Measurements from ENCODE around the gene SLC45A1. TPM values are rescaled to one million over a fixed set of nuclear protein-coding genes. Genes with fewer than 3 reads are reported as not detected.
A peak's percentile ranks its signal among the peaks of the same experiment; 100 is the strongest.

The SLC45A1 gene
- total and polyA plus RNA-seq, 4 donors: 4.4 to 8.7 (median 6.7) TPM

DNA sequence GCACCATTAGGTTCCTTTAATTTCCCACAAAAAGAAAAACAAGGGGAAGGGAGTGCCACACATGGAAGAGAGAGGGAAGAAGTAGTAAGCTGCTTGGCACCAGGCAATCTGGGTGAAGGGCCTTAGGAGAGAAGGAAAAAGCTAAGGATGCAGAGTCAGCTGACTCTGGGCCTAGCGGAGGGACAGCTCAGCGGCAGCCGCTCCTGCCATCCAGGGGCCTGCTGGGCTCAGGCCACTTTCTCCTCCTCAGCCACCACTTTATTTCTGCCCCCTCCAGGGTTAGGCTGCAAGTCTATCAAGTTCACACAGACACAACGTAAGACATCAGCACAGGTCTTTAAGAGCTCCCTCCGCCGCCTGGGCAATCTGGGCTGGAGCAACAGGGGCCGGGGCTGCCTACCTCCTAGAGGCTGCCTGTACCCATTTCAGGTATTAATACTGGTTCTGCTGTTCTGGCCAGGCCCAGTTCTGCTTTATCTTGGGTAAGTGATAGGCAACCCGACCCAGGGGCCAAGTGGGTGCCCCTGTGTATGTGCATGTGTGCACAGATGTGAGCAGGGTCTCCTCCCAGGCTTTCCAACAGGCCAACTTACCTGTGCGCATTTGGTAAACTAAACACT is 53.6 kb downstream of the SLC45A1 start:
- intact Hi-C loops (cut with DNase I): loop anchor here (5.0 to 10.0 kb wide), 3 partner anchors 36 to 153 kb away; no protein-coding TSS in a partner anchor

DNA sequence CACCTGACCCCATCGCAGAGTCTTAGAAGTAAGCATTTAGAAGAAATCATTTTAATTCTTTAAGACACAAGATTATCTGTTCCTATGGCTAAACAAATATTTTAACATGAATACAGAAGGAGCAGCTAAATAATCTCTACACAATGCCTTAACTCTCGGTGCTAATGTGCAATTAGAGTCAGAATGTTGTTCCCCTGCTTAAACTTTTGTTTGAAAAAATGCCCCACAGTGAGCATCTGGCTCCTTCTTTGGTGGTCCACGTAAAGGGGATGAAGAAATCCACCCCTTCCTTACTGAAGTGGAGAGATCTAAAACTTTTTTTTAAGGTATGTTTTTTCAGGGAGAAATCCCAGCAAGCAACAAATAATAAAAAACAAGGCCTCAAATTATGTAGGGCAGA is 55.2 kb downstream of the SLC45A1 start:
- no peaks in the 10 kb centered on the region for H3K36me3 ChIP-seq (ENCODE audit: control insufficient read depth in 1 of 2, insufficient read depth in 2 of 2, low read length in 1 of 2)
- H3K9me3 ChIP-seq (ENCODE audit: control insufficient read depth, low read length): no peaks in the 10 kb centered on the region
- H3K4me3 ChIP-seq (ENCODE audit: low read length in 2 of 2): no peak overlapping the region
- intact Hi-C loops (cut with DNase I): loop anchor here (5.0 to 10.0 kb wide), 3 partner anchors 34 to 152 kb away; no protein-coding TSS in a partner anchor
- 43 to 44% methylated on average over 3 of the region's 3 CpGs for WGBS, 2 donors
- ATAC-seq (ENCODE audit: low FRiP score) (no peak), DNase-seq (no peak)
- H3K27me3 ChIP-seq (ENCODE audit: control insufficient read depth in 1 of 2, insufficient read depth in 2 of 2, low read length in 1 of 2): no peaks in the 10 kb centered on the region
- peak overlapping the region; percentile 72 to 98 for H3K27ac ChIP-seq (ENCODE audit: low read depth in 1 of 2, low read length in 2 of 2)
- peaks cover 6 to 7% of the 10 kb centered on the region in 2 donors for H3K4me1 ChIP-seq (ENCODE audit: control insufficient read depth in 1 of 2, insufficient read depth in 2 of 2, low read length in 2 of 2)

More for the DNA sequence above, 53.6 kb downstream of the SLC45A1 start:
- WGBS, 2 donors: 55 to 56% methylated on average over 9 of the region's 9 CpGs
- DNase-seq (peak in 1 of 2 donors; percentile 65), ATAC-seq (ENCODE audit: low FRiP score) (no peak)
- Histone ChIP-seq H3K27me3 (ENCODE audit: control insufficient read depth in 1 of 2, insufficient read depth in 2 of 2, low read length in 1 of 2) (no peaks in the 10 kb centered on the region), H3K9me3 (ENCODE audit: control insufficient read depth, low read length) (no peaks in the 10 kb centered on the region), H3K4me3 (ENCODE audit: low read length in 2 of 2) (no peak overlapping the region), H3K36me3 (ENCODE audit: control insufficient read depth in 1 of 2, insufficient read depth in 2 of 2, low read length in 1 of 2) (no peaks in the 10 kb centered on the region), H3K27ac (ENCODE audit: low read depth in 1 of 2, low read length in 2 of 2) (peak overlapping the region; percentile 50 to 86), H3K4me1 (ENCODE audit: control insufficient read depth in 1 of 2, insufficient read depth in 2 of 2, low read length in 2 of 2) (peaks cover 7 to 9% of the 10 kb centered on the region in 2 donors)

DNA sequence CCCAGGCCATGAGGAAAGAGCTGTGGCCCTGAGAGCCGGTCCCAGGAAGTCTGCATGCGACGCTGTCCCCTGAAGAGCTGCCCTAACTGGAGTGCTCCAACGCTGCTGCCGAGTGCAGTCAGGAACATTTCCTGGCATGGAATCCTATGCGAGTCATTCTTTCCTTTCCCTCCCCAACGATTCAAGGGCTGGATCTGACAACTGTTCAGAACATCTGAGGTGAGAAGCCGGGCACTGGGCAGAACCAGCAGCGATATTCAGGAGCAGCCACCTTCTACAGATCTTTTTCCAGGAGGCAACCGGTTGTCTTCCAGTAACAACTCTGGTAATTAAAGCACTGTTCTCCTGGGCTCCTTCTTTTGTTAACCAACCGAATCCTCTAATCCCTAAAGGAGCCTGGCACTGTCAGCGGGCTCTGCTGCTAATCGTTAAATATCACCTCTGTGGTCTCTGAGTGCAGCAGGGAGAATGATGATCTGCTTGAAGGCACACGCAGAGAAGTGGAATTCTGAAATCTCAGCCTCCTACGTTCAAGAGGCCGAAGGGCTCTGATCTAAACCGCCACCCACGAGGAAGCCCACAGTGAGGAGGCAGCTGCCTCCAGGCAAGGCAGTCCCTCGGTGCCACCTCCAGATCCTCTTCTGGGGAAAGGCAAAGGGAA is 55.8 kb downstream of the SLC45A1 start:
- no peaks in the 10 kb centered on the region for H3K27me3 ChIP-seq (ENCODE audit: control insufficient read depth in 1 of 2, insufficient read depth in 2 of 2, low read length in 1 of 2)
- ATAC-seq (ENCODE audit: low FRiP score) (peak; percentile 90), DNase-seq (peak; percentile 77 to 87)
- H3K9me3 ChIP-seq (ENCODE audit: control insufficient read depth, low read length): no peaks in the 10 kb centered on the region
- 6% methylated on average over 19 of the region's 19 CpGs for WGBS, 2 donors
- intact Hi-C loops (cut with DNase I): loop anchor here (5.0 to 10.0 kb wide), 3 partner anchors 34 to 151 kb away; no protein-coding TSS in a partner anchor
- peak overlapping the region; percentile 89 to 98 for H3K27ac ChIP-seq (ENCODE audit: low read depth in 1 of 2, low read length in 2 of 2)
- no peaks in the 10 kb centered on the region for H3K36me3 ChIP-seq (ENCODE audit: control insufficient read depth in 1 of 2, insufficient read depth in 2 of 2, low read length in 1 of 2)
- peaks cover 6 to 7% of the 10 kb centered on the region in 2 donors for H3K4me1 ChIP-seq (ENCODE audit: control insufficient read depth in 1 of 2, insufficient read depth in 2 of 2, low read length in 2 of 2)
- no peak overlapping the region for H3K4me3 ChIP-seq (ENCODE audit: low read length in 2 of 2)

DNA sequence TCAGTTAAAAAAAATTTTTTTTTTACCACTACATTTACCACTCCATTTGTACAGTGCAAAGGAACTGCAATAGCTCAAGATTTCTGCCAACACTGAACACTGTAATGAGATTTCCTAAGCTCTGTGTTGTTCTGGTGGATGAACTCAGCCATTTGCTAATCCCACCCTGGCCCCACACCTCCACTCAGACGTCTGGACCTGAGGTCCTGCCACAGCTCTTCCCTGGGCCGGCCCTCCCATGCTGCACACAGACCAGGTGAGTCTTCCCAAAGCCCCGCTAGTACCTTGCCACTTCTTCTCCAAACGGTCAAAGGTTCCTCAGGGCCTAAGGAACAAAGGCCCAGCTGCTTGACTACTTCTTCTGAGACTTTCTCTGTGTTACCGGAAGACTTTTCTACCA is 56.4 kb downstream of the SLC45A1 start:
- H3K4me1 ChIP-seq (ENCODE audit: control insufficient read depth in 1 of 2, insufficient read depth in 2 of 2, low read length in 2 of 2): peaks cover 6 to 7% of the 10 kb centered on the region in 2 donors
- H3K36me3 ChIP-seq (ENCODE audit: control insufficient read depth in 1 of 2, insufficient read depth in 2 of 2, low read length in 1 of 2): no peaks in the 10 kb centered on the region
- ATAC-seq (ENCODE audit: low FRiP score) (peak; percentile 13), DNase-seq (peak in 1 of 2 donors; percentile 67)
- no peaks in the 10 kb centered on the region for H3K27me3 ChIP-seq (ENCODE audit: control insufficient read depth in 1 of 2, insufficient read depth in 2 of 2, low read length in 1 of 2)
- H3K27ac ChIP-seq (ENCODE audit: low read depth in 1 of 2, low read length in 2 of 2): peak overlapping the region; percentile 46 to 89
- 75 to 79% methylated on average over 5 of the region's 5 CpGs for WGBS, 2 donors
- no peak overlapping the region for H3K4me3 ChIP-seq (ENCODE audit: low read length in 2 of 2)
- intact Hi-C loops (cut with DNase I): loop anchor here (5.0 to 10.0 kb wide), 3 partner anchors 33 to 150 kb away; no protein-coding TSS in a partner anchor
- no peaks in the 10 kb centered on the region for H3K9me3 ChIP-seq (ENCODE audit: control insufficient read depth, low read length)

DNA sequence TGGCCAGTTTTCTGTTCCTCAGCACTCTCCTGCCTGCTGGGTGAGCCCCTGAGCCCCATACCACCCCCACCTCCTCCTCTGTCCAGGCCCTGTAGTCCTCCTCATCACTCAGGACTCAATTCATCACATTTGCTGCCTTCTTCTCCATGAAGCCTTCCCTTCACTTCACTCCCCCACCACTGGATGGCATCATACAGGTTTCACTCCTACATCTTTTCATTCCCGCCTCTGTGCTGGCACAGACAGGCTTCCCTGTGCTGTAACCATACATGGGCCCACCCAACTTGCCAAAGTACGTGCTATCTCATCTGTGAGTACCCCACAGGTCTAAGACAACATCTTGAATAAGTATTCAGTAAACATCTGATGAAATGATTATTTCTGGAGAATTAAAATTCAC is 56.9 kb downstream of the SLC45A1 start:
- DNase-seq (no peak), ATAC-seq (ENCODE audit: low FRiP score) (no peak)
- 83 to 85% methylated on average over 2 of the region's 2 CpGs for WGBS, 2 donors
- peaks cover 6 to 7% of the 10 kb centered on the region in 2 donors for H3K4me1 ChIP-seq (ENCODE audit: control insufficient read depth in 1 of 2, insufficient read depth in 2 of 2, low read length in 2 of 2)
- intact Hi-C loops (cut with DNase I): loop anchor here (5.0 to 10.0 kb wide), 3 partner anchors 32 to 150 kb away; no protein-coding TSS in a partner anchor
- H3K9me3 ChIP-seq (ENCODE audit: control insufficient read depth, low read length): no peaks in the 10 kb centered on the region
- no peaks in the 10 kb centered on the region for H3K27me3 ChIP-seq (ENCODE audit: control insufficient read depth in 1 of 2, insufficient read depth in 2 of 2, low read length in 1 of 2)
- H3K27ac ChIP-seq (ENCODE audit: low read depth in 1 of 2, low read length in 2 of 2): peak overlapping the region; percentile 46 to 89
- H3K4me3 ChIP-seq (ENCODE audit: low read length in 2 of 2): no peak overlapping the region
- H3K36me3 ChIP-seq (ENCODE audit: control insufficient read depth in 1 of 2, insufficient read depth in 2 of 2, low read length in 1 of 2): no peaks in the 10 kb centered on the region

DNA sequence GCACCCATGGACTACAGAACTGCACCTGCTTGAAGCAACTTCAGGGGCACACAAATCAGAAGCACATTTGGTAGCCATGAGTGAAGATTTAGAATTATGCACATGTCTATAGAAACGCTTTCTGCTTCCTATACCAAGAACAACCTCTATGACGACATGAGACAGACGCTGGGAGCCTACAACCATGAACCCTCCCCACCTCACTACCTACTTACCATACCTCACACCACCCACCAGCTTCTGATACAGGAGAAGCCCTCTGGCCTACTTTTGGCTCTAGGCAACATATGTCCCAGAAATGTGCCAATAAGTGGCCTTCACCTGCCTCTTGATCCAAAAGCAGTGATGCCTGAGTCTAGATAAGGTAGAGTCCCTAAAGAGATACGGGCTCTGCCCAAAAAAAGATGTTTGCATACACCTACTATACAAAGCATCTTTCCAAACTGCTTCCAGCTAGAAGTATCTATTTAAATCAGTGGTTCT is 58.5 kb downstream of the SLC45A1 start:
- 72 to 87% methylated on average over 4 of the region's 4 CpGs for WGBS, 2 donors
- Histone ChIP-seq H3K27ac (ENCODE audit: low read depth in 1 of 2, low read length in 2 of 2) (no peak overlapping the region), H3K27me3 (ENCODE audit: control insufficient read depth in 1 of 2, insufficient read depth in 2 of 2, low read length in 1 of 2) (no peaks in the 10 kb centered on the region), H3K9me3 (ENCODE audit: control insufficient read depth, low read length) (no peaks in the 10 kb centered on the region), H3K36me3 (ENCODE audit: control insufficient read depth in 1 of 2, insufficient read depth in 2 of 2, low read length in 1 of 2) (no peaks in the 10 kb centered on the region), H3K4me3 (ENCODE audit: low read length in 2 of 2) (no peak overlapping the region), H3K4me1 (ENCODE audit: control insufficient read depth in 1 of 2, insufficient read depth in 2 of 2, low read length in 2 of 2) (peaks cover 4 to 6% of the 10 kb centered on the region in 2 donors)
- intact Hi-C loops (cut with DNase I): loop anchor here in 1 of 2 donors (10.0 kb wide), 1 partner anchor 148 kb away; no protein-coding TSS in a partner anchor
- DNase-seq (no peak), ATAC-seq (ENCODE audit: low FRiP score) (no peak)

DNA sequence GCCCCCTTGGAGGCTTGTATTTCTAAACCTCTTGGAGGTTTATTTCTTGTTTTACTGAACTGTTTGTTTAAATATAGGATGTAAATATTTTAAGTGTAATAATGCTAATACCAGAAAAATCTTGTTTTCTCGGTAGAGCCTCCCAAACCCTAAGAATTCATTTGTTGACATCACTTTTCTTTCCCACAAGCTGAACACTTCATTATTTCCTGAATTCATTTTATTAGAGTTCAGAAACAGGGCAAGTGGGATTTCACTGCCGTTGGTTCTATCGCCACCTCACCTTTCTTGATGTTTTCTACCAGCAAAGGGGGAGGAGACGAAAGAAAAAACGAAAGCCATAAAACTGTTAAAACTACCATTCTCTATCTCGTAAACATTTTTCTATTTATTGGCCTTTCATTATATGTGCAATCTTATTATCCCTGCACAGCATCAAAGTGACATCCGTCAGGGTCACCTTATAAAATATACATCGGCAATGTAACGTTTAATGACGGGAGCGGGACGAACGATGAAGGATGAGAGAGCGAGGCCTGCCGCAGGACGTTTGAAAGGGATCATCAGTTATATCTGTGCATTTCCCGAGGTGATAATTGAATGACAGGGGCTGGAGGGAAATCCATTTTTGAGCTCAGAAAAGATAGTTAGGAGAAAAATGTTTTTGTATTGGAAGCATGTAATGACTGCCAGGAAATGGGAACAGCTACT is 59.5 kb downstream of the SLC45A1 start:
- ATAC-seq (ENCODE audit: low FRiP score) (no peak), DNase-seq (no peak)
- H3K27ac ChIP-seq (ENCODE audit: low read depth in 1 of 2, low read length in 2 of 2): no peak overlapping the region
- no peaks in the 10 kb centered on the region for H3K9me3 ChIP-seq (ENCODE audit: control insufficient read depth, low read length)
- peaks cover 4 to 6% of the 10 kb centered on the region in 2 donors for H3K4me1 ChIP-seq (ENCODE audit: control insufficient read depth in 1 of 2, insufficient read depth in 2 of 2, low read length in 2 of 2)
- no peak overlapping the region for H3K4me3 ChIP-seq (ENCODE audit: low read length in 2 of 2)
- H3K36me3 ChIP-seq (ENCODE audit: control insufficient read depth in 1 of 2, insufficient read depth in 2 of 2, low read length in 1 of 2): no peaks in the 10 kb centered on the region
- intact Hi-C loops (cut with DNase I): loop anchor here in 1 of 2 donors (10.0 kb wide), 1 partner anchor 147 kb away; no protein-coding TSS in a partner anchor
- no peaks in the 10 kb centered on the region for H3K27me3 ChIP-seq (ENCODE audit: control insufficient read depth in 1 of 2, insufficient read depth in 2 of 2, low read length in 1 of 2)
- 90 to 91% methylated on average over 17 of the region's 17 CpGs for WGBS, 2 donors

DNA sequence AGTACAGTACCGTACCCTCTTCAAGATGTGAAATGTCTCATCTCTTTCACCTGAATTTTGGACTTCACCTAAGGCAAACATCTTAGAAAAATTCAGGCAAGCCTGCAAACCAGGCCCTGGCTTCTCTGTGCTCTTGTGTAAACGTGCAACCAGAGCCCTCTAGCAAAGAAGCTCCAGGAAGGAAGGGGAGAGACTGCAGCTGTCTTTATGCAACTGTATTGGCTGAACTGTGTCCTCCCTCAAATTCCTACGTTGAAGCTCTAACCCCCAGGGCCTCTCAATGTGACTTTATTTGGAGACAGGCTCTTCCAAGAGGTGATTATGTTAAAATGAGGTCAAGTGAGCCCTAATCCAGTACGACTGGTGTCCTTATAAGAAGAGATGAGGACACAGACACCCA is 60.3 kb downstream of the SLC45A1 start:
- WGBS, 2 donors: 50 to 57% methylated on average over 4 of the region's 4 CpGs
- intact Hi-C loops (cut with DNase I): loop anchor here in 1 of 2 donors (10.0 kb wide), 1 partner anchor 147 kb away; no protein-coding TSS in a partner anchor
- DNase-seq: no peak
- Histone ChIP-seq H3K27me3 (ENCODE audit: control insufficient read depth in 1 of 2, insufficient read depth in 2 of 2, low read length in 1 of 2) (no peaks in the 10 kb centered on the region), H3K9me3 (ENCODE audit: control insufficient read depth, low read length) (no peaks in the 10 kb centered on the region), H3K27ac (ENCODE audit: low read depth in 1 of 2, low read length in 2 of 2) (no peak overlapping the region), H3K4me1 (ENCODE audit: control insufficient read depth in 1 of 2, insufficient read depth in 2 of 2, low read length in 2 of 2) (peaks cover 2 to 6% of the 10 kb centered on the region in 2 donors), H3K4me3 (ENCODE audit: low read length in 2 of 2) (no peak overlapping the region), H3K36me3 (ENCODE audit: control insufficient read depth in 1 of 2, insufficient read depth in 2 of 2, low read length in 1 of 2) (no peaks in the 10 kb centered on the region)
- ATAC-seq (ENCODE audit: low FRiP score): no peak
